ENCODE results near the gene LRRC15. TPM values are rescaled to one million over a fixed set of nuclear protein-coding genes. Genes with fewer than 3 reads are reported as not detected.

LRRC15 gene
- total RNA-seq, 1 donor from 2014 or later, result not detected

- no peak for DNase-seq (ENCODE audit: low read depth)
These were observed 48.7 kb downstream of the LRRC15 start for GRCh38 chr3:194320744-194321243.

- DNase-seq (ENCODE audit: low read depth), result no peak
These were observed 49.4 kb downstream of the LRRC15 start for GRCh38 chr3:194320100-194320499.

- no peak for DNase-seq (ENCODE audit: low read depth)
These were observed 50.9 kb downstream of the LRRC15 start for GRCh38 chr3:194318511-194319161.

- DNase-seq (ENCODE audit: low read depth), result no peak
These were observed 52.6 kb downstream of the LRRC15 start for GRCh38 chr3:194316918-194317317.

GRCh38 chr3:194315965-194316361 is 53.6 kb downstream of the LRRC15 start:
- DNase-seq (ENCODE audit: low read depth), result no peak

GRCh38 chr3:194315088-194315964 is 54.2 kb downstream of the LRRC15 start:
- peak; percentile 76 for DNase-seq (ENCODE audit: low read depth)

GRCh38 chr3:194314388-194315068 is 55.0 kb downstream of the LRRC15 start:
- no peak for DNase-seq (ENCODE audit: low read depth)

GRCh38 chr3:194313560-194314387 is 55.8 kb downstream of the LRRC15 start:
- no peak for DNase-seq (ENCODE audit: low read depth)

GRCh38 chr3:194312743-194313281 is 56.7 kb downstream of the LRRC15 start:
- no peak for DNase-seq (ENCODE audit: low read depth)

GRCh38 chr3:194312186-194312742 is 57.3 kb downstream of the LRRC15 start:
- no peak for DNase-seq (ENCODE audit: low read depth)

- no peak for DNase-seq (ENCODE audit: low read depth)
These were observed 58.5 kb downstream of the LRRC15 start for GRCh38 chr3:194311000-194311399.

- DNase-seq (ENCODE audit: low read depth), result no peak
These were observed 59.3 kb downstream of the LRRC15 start for GRCh38 chr3:194310060-194310835.

- DNase-seq (ENCODE audit: low read depth), result no peak
These were observed 60.7 kb downstream of the LRRC15 start for GRCh38 chr3:194308601-194309449.

GRCh38 chr3:194307849-194308248 is 61.7 kb downstream of the LRRC15 start:
- no peak for DNase-seq (ENCODE audit: low read depth)

- DNase-seq (ENCODE audit: low read depth), result no peak
These were observed 62.5 kb downstream of the LRRC15 start for GRCh38 chr3:194306771-194307640.

GRCh38 chr3:194306109-194306686 is 63.3 kb downstream of the LRRC15 start:
- no peak for DNase-seq (ENCODE audit: low read depth)
